Stimulated activated naive CD8-positive, alpha-beta T cell treated with anti-CD3 and anti-CD28 coated beads, Interleukin-15, Interleukin-2, amounts not matched to agents 100 ng/mL and 50 ng/mL, for 24 hours (primary cell): Measurements from ENCODE around the gene SHISA7.
A peak's percentile ranks its signal among the peaks of the same experiment; 100 is the strongest.
"Not testable (repeated sequence)": the region's sequence is repeated elsewhere in the genome, so short reads cannot be mapped to it uniquely, and the experiment has no call there.

Experiments
- H3K27ac Mint-ChIP-seq: one replicate; pipeline ENCODE4 v1.8.0; 2021; ENCODE audit warnings: mild to moderate bottlenecking, mixed read lengths
- H3K27me3 Mint-ChIP-seq: one replicate; pipeline ENCODE4 v1.8.0; 2021; ENCODE audit warnings: mixed read lengths
- H3K36me3 Mint-ChIP-seq: one replicate; pipeline ENCODE4 v1.8.0; 2021; ENCODE audit warnings: low read depth, mixed read lengths
- H3K4me1 Mint-ChIP-seq: one replicate; pipeline ENCODE4 v1.8.0; 2021; ENCODE audit warnings: low read depth, mixed read lengths
- H3K4me3 Mint-ChIP-seq: one replicate; pipeline ENCODE4 v1.8.0; 2021; ENCODE audit warnings: mild to moderate bottlenecking, mixed read lengths
- H3K9me3 Mint-ChIP-seq: one replicate; pipeline ENCODE4 v1.8.0; 2021; ENCODE audit warnings: mixed read lengths

Gene SHISA7

DNA sequence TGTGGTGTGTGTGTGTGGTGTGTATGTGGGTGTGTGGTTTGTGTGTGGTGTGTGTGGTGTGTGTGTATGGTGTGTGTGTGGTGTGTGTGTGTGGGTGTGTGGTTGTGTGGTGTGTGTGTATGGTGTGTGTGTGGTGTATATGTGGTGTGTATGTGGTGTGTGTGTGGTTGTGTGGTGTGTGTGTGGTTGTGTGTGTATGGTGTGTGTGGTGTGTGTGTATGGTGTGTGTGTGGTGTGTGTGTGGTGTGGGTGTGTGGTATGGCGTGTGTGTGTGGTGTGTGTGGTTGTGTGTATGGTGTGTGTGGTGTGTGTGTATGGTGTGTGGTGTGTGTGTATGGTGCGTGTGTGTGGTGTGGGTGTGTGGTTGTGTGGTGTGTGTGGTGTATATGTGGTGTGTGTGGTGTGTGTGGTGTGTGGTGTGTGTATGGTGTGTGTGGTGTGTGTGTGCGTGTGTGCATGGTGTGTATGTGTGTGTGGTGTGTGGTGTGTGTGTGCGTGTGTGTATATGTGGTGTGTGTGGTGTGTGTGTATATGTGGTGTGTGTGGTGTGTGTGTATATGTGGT, 8.7 kb downstream of the SHISA7 start:
- H3K4me1 Mint-ChIP-seq = no peaks in the 10 kb centered on the region
- peaks cover 48% of the 10 kb centered on the region for H3K27me3 Mint-ChIP-seq
- H3K27ac Mint-ChIP-seq = no peak overlapping the region
- no peaks in the 10 kb centered on the region for H3K36me3 Mint-ChIP-seq
- H3K4me3 Mint-ChIP-seq = no peak overlapping the region
- no peaks in the 10 kb centered on the region for H3K9me3 Mint-ChIP-seq

DNA sequence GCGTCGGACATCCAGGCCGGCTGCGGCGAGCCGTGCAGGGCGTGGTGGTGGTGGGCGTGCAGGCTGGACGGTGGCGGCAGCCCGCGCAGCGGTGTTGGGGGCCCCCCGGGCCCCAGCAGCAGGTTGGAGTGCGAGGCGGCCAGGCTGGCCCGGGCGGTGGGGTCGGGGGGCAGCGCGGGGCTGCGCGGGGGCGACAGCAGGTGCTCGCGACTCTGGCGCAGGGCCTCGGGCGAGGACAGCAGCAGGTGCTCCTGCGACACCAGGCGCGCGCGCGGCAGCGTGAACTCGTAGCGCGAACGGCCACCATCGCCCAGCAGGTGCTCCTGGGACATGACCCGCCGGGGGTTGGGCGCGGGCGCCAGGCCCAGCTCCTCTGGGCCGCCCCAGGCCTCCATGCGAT, 9.8 kb downstream of the SHISA7 start:
- Mint-ChIP-seq H3K9me3 (no peaks in the 10 kb centered on the region), H3K27me3 (peaks cover 44% of the 10 kb centered on the region), H3K4me3 (no peak overlapping the region), H3K27ac (no peak overlapping the region), H3K36me3 (no peaks in the 10 kb centered on the region), H3K4me1 (no peaks in the 10 kb centered on the region)

- Mint-ChIP-seq H3K4me3 (no peak overlapping the region), H3K27me3 (peaks cover 43% of the 10 kb centered on the region), H3K4me1 (no peaks in the 10 kb centered on the region), H3K9me3 (no peaks in the 10 kb centered on the region), H3K36me3 (no peaks in the 10 kb centered on the region), H3K27ac (no peak overlapping the region)
Measured at GRCh38 chr19:55432241-55432959, 10.7 kb downstream of the SHISA7 start.

- H3K27ac Mint-ChIP-seq = no peak overlapping the region
- no peaks in the 10 kb centered on the region for H3K9me3 Mint-ChIP-seq
- H3K27me3 Mint-ChIP-seq = peaks cover 32% of the 10 kb centered on the region
Measured at GRCh38 chr19:55431183-55431582, 11.9 kb downstream of the SHISA7 start.

DNA sequence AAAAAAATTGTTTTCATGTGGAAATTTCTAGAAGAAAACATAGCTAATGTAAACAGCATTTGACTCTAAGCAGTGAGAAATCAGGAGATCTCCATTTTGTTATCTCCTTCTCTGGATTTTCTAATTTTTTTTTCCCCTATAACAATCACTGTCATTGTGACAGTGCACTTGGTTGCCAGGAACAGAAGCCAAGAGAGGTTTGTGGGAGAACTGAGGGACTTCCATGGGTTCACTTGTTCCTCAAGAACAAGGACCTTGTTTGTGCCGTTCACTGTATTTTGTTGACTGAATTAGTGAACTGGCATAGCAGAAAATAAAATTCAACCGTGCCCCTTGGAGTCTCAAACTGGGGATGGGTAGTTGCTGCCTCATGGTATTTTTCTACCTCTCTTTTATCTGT, 17.1 kb downstream of the SHISA7 start:
- peaks cover 23% of the 10 kb centered on the region for H3K27me3 Mint-ChIP-seq
- no peak overlapping the region for H3K4me3 Mint-ChIP-seq
- no peaks in the 10 kb centered on the region for H3K36me3 Mint-ChIP-seq
- no peak overlapping the region for H3K27ac Mint-ChIP-seq
- H3K9me3 Mint-ChIP-seq = no peaks in the 10 kb centered on the region
- H3K4me1 Mint-ChIP-seq = peaks cover 8% of the 10 kb centered on the region

More at GRCh38 chr19:55431183-55431582, 11.9 kb downstream of the SHISA7 start:
- Mint-ChIP-seq H3K36me3 (no peaks in the 10 kb centered on the region), H3K4me3 (no peak overlapping the region), H3K4me1 (no peaks in the 10 kb centered on the region)

GRCh38 chr19:55424518-55424917, 18.6 kb downstream of the SHISA7 start:
- Mint-ChIP-seq H3K27ac (no peak overlapping the region), H3K4me3 (no peak overlapping the region), H3K4me1 (peaks cover 8% of the 10 kb centered on the region), H3K9me3 (no peaks in the 10 kb centered on the region), H3K36me3 (no peaks in the 10 kb centered on the region), H3K27me3 (peaks cover 14% of the 10 kb centered on the region)

DNA sequence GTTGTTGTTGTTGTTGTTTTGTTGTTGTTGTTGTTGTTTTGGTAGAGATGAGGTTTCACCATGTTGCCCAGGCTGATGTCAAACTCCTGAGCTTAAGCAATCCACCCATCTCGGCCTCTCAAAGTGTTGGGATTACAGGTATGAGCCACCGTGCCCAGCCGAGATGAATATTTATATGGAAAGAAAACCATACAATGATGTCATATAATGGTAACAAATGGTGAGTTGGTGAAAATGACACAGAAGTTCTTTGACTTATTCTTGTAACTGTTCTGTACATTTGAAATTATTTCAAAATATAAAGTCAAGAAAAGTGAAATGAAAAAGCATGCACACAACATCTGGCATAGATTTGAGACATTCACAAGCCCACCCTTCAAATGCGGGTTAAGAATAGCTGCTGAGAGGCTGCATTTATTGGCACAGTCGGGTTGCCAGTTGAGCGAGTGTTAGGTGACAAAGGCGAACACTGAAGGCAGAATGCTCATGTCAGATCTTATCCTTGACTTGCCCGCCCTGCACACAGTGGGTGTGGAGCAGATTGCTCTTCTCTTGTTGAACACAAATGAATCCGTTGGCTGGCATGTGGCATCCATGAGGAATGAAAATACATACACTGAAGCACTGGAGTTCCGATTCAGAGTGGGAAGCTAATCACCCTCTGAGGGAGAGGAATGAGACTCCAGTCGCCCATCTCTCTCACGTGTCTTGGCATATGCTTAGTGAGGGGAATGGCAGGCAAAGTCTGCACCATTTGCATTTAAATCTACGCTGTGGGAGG, 19.7 kb downstream of the SHISA7 start:
- H3K4me1 Mint-ChIP-seq = peaks cover 8% of the 10 kb centered on the region
- no peak overlapping the region for H3K27ac Mint-ChIP-seq
- H3K9me3 Mint-ChIP-seq = no peaks in the 10 kb centered on the region
- H3K4me3 Mint-ChIP-seq = no peak overlapping the region
- no peaks in the 10 kb centered on the region for H3K36me3 Mint-ChIP-seq
- H3K27me3 Mint-ChIP-seq = peaks cover 9% of the 10 kb centered on the region

DNA sequence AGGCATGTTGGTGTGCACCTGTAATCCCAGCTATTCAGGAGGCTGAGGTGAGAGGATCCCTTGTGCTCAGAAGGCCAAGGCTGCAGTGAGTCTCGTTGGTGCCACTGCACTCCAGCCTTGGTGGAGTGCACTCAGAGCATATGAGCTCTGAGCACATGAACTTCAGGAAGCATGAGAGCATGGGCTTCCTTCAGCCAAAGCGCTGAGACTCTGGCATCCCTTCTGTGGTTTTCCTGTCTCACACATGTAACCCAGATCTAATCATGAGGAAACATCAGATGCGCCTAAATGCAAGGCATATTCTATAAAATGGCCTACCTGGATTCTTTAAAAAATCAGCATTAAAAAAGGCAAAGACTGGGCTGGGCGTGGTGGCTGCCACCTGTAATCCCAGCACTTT, 21.8 kb downstream of the SHISA7 start:
- not testable (repeated sequence) for H3K27me3 Mint-ChIP-seq, H3K9me3 Mint-ChIP-seq, H3K36me3 Mint-ChIP-seq, H3K27ac Mint-ChIP-seq, H3K4me3 Mint-ChIP-seq
- H3K4me1 Mint-ChIP-seq = peaks cover 12% of the 10 kb centered on the region

DNA sequence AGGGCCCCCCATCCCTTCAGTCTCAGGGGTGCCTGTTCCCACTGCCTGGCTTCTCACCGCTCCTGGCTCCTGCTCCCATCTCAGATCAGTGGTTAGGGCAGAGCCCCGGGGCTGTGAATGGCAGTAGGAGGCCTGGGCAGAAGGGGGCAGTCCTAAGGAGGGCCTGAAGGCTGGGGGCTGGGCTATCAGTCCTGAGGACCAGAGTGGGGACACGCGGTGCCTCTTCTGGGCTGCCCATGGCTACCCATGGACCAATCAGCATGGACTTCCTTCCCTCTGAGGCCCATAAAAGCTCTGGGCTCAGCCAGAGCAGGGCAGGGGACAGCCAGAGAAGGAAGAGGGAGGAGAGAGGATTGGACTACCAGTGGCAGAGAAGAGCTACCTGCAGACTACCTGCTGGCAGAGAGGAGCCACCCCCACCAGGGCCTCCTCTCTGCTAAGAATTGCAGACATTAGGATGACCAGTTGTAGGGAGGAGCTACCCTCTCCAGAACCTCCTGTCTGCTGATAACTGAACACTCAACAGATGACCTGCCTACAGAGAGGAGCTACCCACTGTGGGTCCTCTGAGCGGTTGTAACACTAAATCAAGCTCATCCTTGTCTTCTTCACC, 23.4 kb downstream of the SHISA7 start:
- Mint-ChIP-seq H3K27me3 (peaks cover 1% of the 10 kb centered on the region), H3K9me3 (no peaks in the 10 kb centered on the region), H3K4me1 (peaks cover 12% of the 10 kb centered on the region), H3K27ac (no peak overlapping the region), H3K36me3 (no peaks in the 10 kb centered on the region), H3K4me3 (no peak overlapping the region)

DNA sequence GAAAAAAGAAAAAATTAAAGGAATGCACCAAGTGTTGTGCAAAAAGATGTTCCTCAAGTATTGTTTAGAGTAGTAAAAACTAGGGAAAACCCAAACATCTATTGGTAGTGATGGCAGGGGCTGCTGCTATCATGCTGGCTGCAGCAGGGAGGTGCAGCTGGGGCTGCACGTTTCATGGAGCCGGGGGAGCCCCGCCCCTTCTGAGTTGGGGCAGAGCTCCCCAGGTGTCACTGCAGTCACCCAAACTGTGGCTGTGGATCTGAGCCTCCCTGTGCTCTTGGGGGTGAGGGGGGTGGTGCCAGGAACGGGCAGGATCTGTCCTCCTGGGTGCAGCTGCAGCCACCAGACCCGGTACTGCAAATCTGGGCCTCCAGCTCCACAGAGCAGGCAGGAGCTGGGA, 24.0 kb downstream of the SHISA7 start:
- Mint-ChIP-seq H3K27me3 (no peaks in the 10 kb centered on the region), H3K4me1 (peaks cover 12% of the 10 kb centered on the region), H3K9me3 (no peaks in the 10 kb centered on the region), H3K4me3 (no peak overlapping the region), H3K36me3 (no peaks in the 10 kb centered on the region), H3K27ac (no peak overlapping the region)

- H3K36me3 Mint-ChIP-seq = no peaks in the 10 kb centered on the region
- peaks cover 12% of the 10 kb centered on the region for H3K4me1 Mint-ChIP-seq
- no peak overlapping the region for H3K27ac Mint-ChIP-seq
- no peak overlapping the region for H3K4me3 Mint-ChIP-seq
- H3K9me3 Mint-ChIP-seq = no peaks in the 10 kb centered on the region
- no peaks in the 10 kb centered on the region for H3K27me3 Mint-ChIP-seq
Measured at GRCh38 chr19:55418185-55418584, 24.9 kb downstream of the SHISA7 start.

- Mint-ChIP-seq H3K4me3 (no peak overlapping the region), H3K27ac (no peak overlapping the region)
Measured at GRCh38 chr19:55410168-55410567, 32.9 kb downstream of the SHISA7 start.

GRCh38 chr19:55409179-55409578, 33.9 kb downstream of the SHISA7 start:
- H3K4me3 Mint-ChIP-seq, H3K9me3 Mint-ChIP-seq, H3K27me3 Mint-ChIP-seq, H3K27ac Mint-ChIP-seq: not testable (repeated sequence)
- H3K36me3 Mint-ChIP-seq = peaks cover 20% of the 10 kb centered on the region
- peaks cover 26% of the 10 kb centered on the region for H3K4me1 Mint-ChIP-seq

More at GRCh38 chr19:55410168-55410567, 32.9 kb downstream of the SHISA7 start:
- H3K27me3 Mint-ChIP-seq = no peaks in the 10 kb centered on the region
- H3K4me1 Mint-ChIP-seq = peaks cover 26% of the 10 kb centered on the region
- H3K36me3 Mint-ChIP-seq = peaks cover 17% of the 10 kb centered on the region
- no peaks in the 10 kb centered on the region for H3K9me3 Mint-ChIP-seq

GRCh38 chr19:55408533-55408872, 34.6 kb downstream of the SHISA7 start:
- peaks cover 27% of the 10 kb centered on the region for H3K36me3 Mint-ChIP-seq
- H3K9me3 Mint-ChIP-seq = no peaks in the 10 kb centered on the region
- peaks cover 32% of the 10 kb centered on the region for H3K4me1 Mint-ChIP-seq
- H3K27ac Mint-ChIP-seq = peak overlapping the region; percentile 96
- H3K4me3 Mint-ChIP-seq = peak overlapping the region; percentile 96
- no peaks in the 10 kb centered on the region for H3K27me3 Mint-ChIP-seq
